ENCODE data around the gene RAB3A. TPM values are rescaled to one million over a fixed set of nuclear protein-coding genes. Genes with fewer than 3 reads are reported as not detected.

The RAB3A gene
- total and polyA plus RNA-seq, 12 donors = 7.8 to 36.3 (median 30.2) TPM

DNA sequence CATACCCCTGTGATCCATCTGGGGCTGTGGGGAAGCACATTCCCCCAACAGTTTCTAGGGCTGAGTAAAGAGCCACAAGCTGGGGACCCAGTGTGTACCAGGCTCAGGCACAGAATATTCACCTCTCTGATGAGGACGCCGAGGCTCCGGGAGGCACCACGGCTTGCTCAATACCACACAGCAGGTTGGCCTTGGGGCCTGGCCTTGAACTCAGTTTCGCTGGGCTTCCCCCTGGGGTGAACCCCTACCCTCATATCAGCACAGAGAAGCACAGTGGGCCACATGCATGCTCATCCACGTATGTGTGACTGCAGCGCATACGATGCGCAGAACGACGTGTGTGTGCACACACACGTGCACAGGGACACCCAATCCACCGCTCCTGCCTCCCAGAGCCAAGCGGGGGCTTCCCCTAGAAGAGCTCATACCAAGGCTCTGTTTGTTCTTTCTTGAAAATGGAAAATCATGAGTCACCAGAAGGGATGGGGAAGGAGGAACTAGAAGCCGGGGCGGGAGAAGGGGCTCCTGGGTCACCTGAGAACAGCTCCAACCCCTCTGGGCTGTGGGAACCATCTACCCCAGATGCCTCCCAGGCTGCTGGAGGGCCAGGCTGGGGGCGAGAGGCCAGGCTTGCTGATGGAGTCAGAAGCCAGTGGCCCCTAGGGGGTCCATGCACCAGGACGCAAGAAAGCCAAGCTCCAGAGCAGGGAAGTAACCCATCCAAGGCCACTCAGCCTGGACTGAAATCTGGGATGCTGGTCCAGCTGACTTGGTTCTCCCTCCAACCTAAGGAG, 27.3 kb upstream of the RAB3A start:
- intact Hi-C loops (cut with DNase I) = no loop called here

DNA sequence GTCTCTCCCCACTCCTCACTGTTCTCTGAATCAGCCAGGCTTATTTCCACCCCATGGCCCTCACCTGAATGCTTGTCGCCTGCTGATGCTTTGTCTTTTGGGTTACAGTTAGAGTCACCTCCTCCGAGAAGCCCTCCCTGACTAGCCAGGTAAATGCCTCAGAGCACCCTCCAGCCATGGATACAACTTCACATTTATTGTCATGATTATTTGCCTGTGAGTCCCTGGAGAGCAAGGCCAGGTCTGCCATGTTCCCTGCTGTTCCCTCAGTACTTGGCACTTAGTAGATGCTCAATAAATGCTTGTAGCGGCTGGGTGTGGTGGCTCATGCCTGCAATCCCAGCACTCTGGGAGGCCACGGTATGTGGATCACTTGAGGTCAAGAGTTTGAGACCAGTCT, 26.1 kb upstream of the RAB3A start:
- ATAC-seq (no peak), DNase-seq (no peak)
- H3K27me3 ChIP-seq = peaks cover 11 to 92% (median 76%) of the 10 kb centered on the region in 7 donors
- TF ChIP-seq, protein P1, sequence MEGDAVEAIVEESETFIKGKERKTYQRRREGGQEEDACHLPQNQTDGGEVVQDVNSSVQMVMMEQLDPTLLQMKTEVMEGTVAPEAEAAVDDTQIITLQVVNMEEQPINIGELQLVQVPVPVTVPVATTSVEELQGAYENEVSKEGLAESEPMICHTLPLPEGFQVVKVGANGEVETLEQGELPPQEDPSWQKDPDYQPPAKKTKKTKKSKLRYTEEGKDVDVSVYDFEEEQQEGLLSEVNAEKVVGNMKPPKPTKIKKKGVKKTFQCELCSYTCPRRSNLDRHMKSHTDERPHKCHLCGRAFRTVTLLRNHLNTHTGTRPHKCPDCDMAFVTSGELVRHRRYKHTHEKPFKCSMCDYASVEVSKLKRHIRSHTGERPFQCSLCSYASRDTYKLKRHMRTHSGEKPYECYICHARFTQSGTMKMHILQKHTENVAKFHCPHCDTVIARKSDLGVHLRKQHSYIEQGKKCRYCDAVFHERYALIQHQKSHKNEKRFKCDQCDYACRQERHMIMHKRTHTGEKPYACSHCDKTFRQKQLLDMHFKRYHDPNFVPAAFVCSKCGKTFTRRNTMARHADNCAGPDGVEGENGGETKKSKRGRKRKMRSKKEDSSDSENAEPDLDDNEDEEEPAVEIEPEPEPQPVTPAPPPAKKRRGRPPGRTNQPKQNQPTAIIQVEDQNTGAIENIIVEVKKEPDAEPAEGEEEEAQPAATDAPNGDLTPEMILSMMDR (IDR thresholded peaks at IDR 0.05) = no peak
- intact Hi-C loops (cut with DNase I) = no loop called here
- peaks cover 14 to 36% (median 31%) of the 10 kb centered on the region in 9 donors for H3K4me1 ChIP-seq
- H3K9me3 ChIP-seq = peaks cover 0 to 13% (median 6%) of the 10 kb centered on the region in 11 donors
- no peak overlapping the region for H3K4me3 ChIP-seq
- H3K36me3 ChIP-seq = no peaks in the 10 kb centered on the region
- WGBS, 2 donors = 81 to 87% methylated on average over 4 of the region's 4 CpGs
- no peak overlapping the region for H3K27ac ChIP-seq

More for the DNA sequence above, 27.3 kb upstream of the RAB3A start:
- H3K27ac ChIP-seq = no peak overlapping the region
- H3K27me3 ChIP-seq = peaks cover 8 to 87% (median 70%) of the 10 kb centered on the region in 7 donors
- DNase-seq = no peak
- WGBS, 2 donors = 54 to 60% methylated on average over 18 of the region's 18 CpGs
- H3K4me3 ChIP-seq = no peak overlapping the region
- peaks cover 0 to 13% (median 6%) of the 10 kb centered on the region in 11 donors for H3K9me3 ChIP-seq
- H3K4me1 ChIP-seq = peaks cover 3 to 24% (median 18%) of the 10 kb centered on the region in 9 donors
- peak in 2 of 8 donors; percentile 10 to 34 for ATAC-seq
- no peaks in the 10 kb centered on the region for H3K36me3 ChIP-seq
- TF ChIP-seq, protein P1 (IDR thresholded peaks at IDR 0.05) = no peak

GRCh38 chr19:18229474-18229873, 25.6 kb upstream of the RAB3A start:
- Histone ChIP-seq H3K4me1 (peaks cover 17 to 41% (median 34%) of the 10 kb centered on the region in 9 donors), H3K36me3 (no peaks in the 10 kb centered on the region), H3K4me3 (no peak overlapping the region), H3K27me3 (peaks cover 13 to 91% (median 75%) of the 10 kb centered on the region in 7 donors), H3K9me3 (peaks cover 0 to 13% (median 6%) of the 10 kb centered on the region in 11 donors), H3K27ac (no peak overlapping the region)
- DNase-seq (no peak), ATAC-seq (no peak)
- WGBS, 2 donors = 69 to 78% methylated on average over 5 of the region's 5 CpGs
- TF ChIP-seq, protein P1 (IDR thresholded peaks at IDR 0.05) = peak in 7 of 9 donors; percentile 10 to 51 (median 32)
- intact Hi-C loops (cut with DNase I) = no loop called here

GRCh38 chr19:18227781-18228271, 24.0 kb upstream of the RAB3A start:
- peaks cover 9 to 75% (median 61%) of the 10 kb centered on the region in 7 donors for H3K27me3 ChIP-seq
- no peaks in the 10 kb centered on the region for H3K36me3 ChIP-seq
- 35 to 37% methylated on average over 6 of the region's 6 CpGs for WGBS, 2 donors
- H3K4me1 ChIP-seq = peaks cover 17 to 49% (median 40%) of the 10 kb centered on the region in 9 donors
- intact Hi-C loops (cut with DNase I) = loop anchor here in 1 of 10 donors (2.0 kb wide), 1 partner anchor 23 kb away; the partner anchor contains the start of gene RAB3A
- no peak overlapping the region for H3K4me3 ChIP-seq
- ATAC-seq (peak in 1 of 8 donors; percentile 17), DNase-seq (no peak)
- peaks cover 0 to 2% (median 0%) of the 10 kb centered on the region in 11 donors for H3K9me3 ChIP-seq
- peak overlapping the region in 2 of 10 donors; percentile 14 to 34 for H3K27ac ChIP-seq
- TF ChIP-seq, protein P1 (IDR thresholded peaks at IDR 0.05) = no peak
